HepG2 (cell line): Measurements from ENCODE around the gene TBCD. TPM values are rescaled to one million over a fixed set of nuclear protein-coding genes. Genes with fewer than 3 reads are reported as not detected.

Experiments used
- ATAC-seq: fragments of 200-7000 bp; cut with Tn5 transposase; 3 replicates; pipeline ENCODE4 v1.9.1; 2020; ENCODE audit warnings: mild to moderate bottlenecking, moderate library complexity
- BruUV-seq: library from RNA; stranded (reverse); fragments of 400-500 nt; replicated peaks from 2 replicates; lab custom pipeline; 2021; lab: Mats Ljungman, UMichigan
- CTCF ChIA-PET: fragments of 300-600 bp; formaldehyde crosslinking; extraction: SDS; loops from one replicate; lab custom pipeline; 2021; ENCODE audit warnings: low total read pairs, inconsistent platforms, low intra/inter-chr PET ratio; lab: Yijun Ruan, JAX
- POLR2A ChIA-PET: fragments of 350-600 bp; sonication (Branson Sonifier 250); formaldehyde crosslinking; loops from one replicate; lab custom pipeline; 2020; ENCODE audit warnings: antibody characterized with exemption, inconsistent platforms; lab: Yijun Ruan, JAX
- DNase-seq: peaks from one replicate; pipeline ENCODE4 v3.0.0-alpha.2; 2015; ENCODE audit warnings: low spot score
- FAIRE-seq: peaks from 3 replicates; lab custom pipeline; 2011; peaks lifted over from hg19 to GRCh38; lab: Jason Lieb, UNC
- H2AFZ ChIP-seq: one replicate; pipeline ENCODE4 v1.6.1; 2011; ENCODE audit warnings: low read length, inconsistent platforms
- H3K27ac ChIP-seq: fragments of 300-600 bp; 3 replicates; pipeline ENCODE4 v1.8.0; 2011; ENCODE audit warnings: mixed run types, mild to moderate bottlenecking, mixed read lengths, low read length, inconsistent platforms; ENCODE audit not compliant: insufficient read depth; ENCODE audit errors: extremely low read length
- H3K27me3 ChIP-seq, 2 experiments: fragments of 200-600 bp in 1 of 2; 2 replicates in 1 of 2; 3 replicates in 1 of 2; pipeline versions ENCODE4 v1.6.0 to v1.8.0; 2011; ENCODE audit warnings: low read length in 2 of 2, mild to moderate bottlenecking in 2 of 2, moderate library complexity in 2 of 2, inconsistent platforms in 1 of 2; ENCODE audit not compliant: insufficient read depth in 2 of 2, control insufficient read depth in 1 of 2
- H3K36me3 ChIP-seq, 2 experiments: fragments of 200-600 bp in 1 of 2; replicated peaks in 1 of 2; 2 replicates in 1 of 2; 3 replicates in 1 of 2; pipeline versions ENCODE4 v1.5.1 to v1.8.0; 2011; ENCODE audit warnings: low read length in 2 of 2, inconsistent platforms in 1 of 2; ENCODE audit not compliant: insufficient read depth in 2 of 2, control insufficient read depth in 1 of 2
- H3K4me1 ChIP-seq: 2 replicates; pipeline ENCODE4 v1.5.1; 2012; ENCODE audit warnings: low read length, inconsistent platforms; ENCODE audit not compliant: insufficient read depth
- H3K4me2 ChIP-seq: 2 replicates; pipeline ENCODE4 v1.6.0; 2011; ENCODE audit warnings: low read depth, low read length, inconsistent platforms
- H3K4me3 ChIP-seq, 3 experiments: fragments of 200-600 bp in 1 of 3; sonication (generic), shearing (Covaris generic) in 1 of 3; replicated peaks in 1 of 3; 2 replicates each; pipeline ENCODE4 v1.5.1; 2011 to 2016; ENCODE audit warnings: low read length in 3 of 3, inconsistent platforms in 2 of 3, low read depth in 2 of 3, mild to moderate bottlenecking in 2 of 3, control low read depth in 1 of 3, mixed read lengths in 1 of 3; ENCODE audit not compliant: insufficient read depth in 1 of 3
- H3K79me2 ChIP-seq: one replicate; pipeline ENCODE4 v1.6.1; 2011; ENCODE audit warnings: low read length, inconsistent platforms; ENCODE audit not compliant: insufficient read depth
- H3K9ac ChIP-seq: 2 replicates; pipeline ENCODE4 v1.6.0; 2011; ENCODE audit warnings: mild to moderate bottlenecking, low read depth, low read length, inconsistent platforms; ENCODE audit not compliant: insufficient read depth
- H3K9me3 ChIP-seq: 2 replicates; pipeline ENCODE4 v1.5.1; 2012; ENCODE audit warnings: mild to moderate bottlenecking, low read length
- H4K20me1 ChIP-seq: 2 replicates; pipeline ENCODE4 v1.6.0; 2011; ENCODE audit warnings: inconsistent platforms, mild to moderate bottlenecking, low read length, moderate library complexity; ENCODE audit not compliant: insufficient read depth
- ATF7 ChIP-seq, 2 experiments: fragments of 450-650 bp in 1 of 2; sonication (generic) in 1 of 2; formaldehyde crosslinking in 1 of 2; IDR thresholded peaks; 2 replicates each; pipeline versions ENCODE4 v1.4.0 to v1.6.1; 2016 to 2020; ENCODE audit warnings: antibody characterized with exemption in 1 of 2, mild to moderate bottlenecking in 1 of 2, missing genetic modification reagents in 1 of 2
- E2F2 ChIP-seq: sonication (generic); formaldehyde crosslinking; IDR thresholded peaks from 2 replicates; pipeline ENCODE4 v1.4.0; 2020; ENCODE audit warnings: missing genetic modification reagents, borderline replicate concordance
- ERF ChIP-seq: IDR thresholded peaks from 2 replicates; pipeline ENCODE4 v1.6.1; 2018; ENCODE audit warnings: missing biosample characterization, missing genetic modification reagents
- GATAD1 ChIP-seq: IDR thresholded peaks from 2 replicates; pipeline ENCODE4 v1.6.1; 2016; ENCODE audit warnings: missing genetic modification reagents, missing compliant biosample characterization
- HMG20A ChIP-seq: IDR thresholded peaks from 2 replicates; pipeline ENCODE4 v1.6.1; 2016; ENCODE audit warnings: borderline replicate concordance
- MTF2 ChIP-seq: sonication (generic); formaldehyde crosslinking; IDR thresholded peaks from 2 replicates; pipeline ENCODE4 v1.5.0; 2020; ENCODE audit warnings: missing genetic modification reagents, borderline replicate concordance
- NAIF1 ChIP-seq: sonication (generic); formaldehyde crosslinking; IDR thresholded peaks from 2 replicates; pipeline ENCODE4 v1.5.0; 2020; ENCODE audit warnings: mild to moderate bottlenecking, missing genetic modification reagents, borderline replicate concordance
- PBX3 ChIP-seq: sonication (generic); formaldehyde crosslinking; IDR thresholded peaks from 2 replicates; pipeline ENCODE4 v1.8.1; 2023; ENCODE audit warnings: missing genetic modification reagents, inconsistent platforms, borderline replicate concordance
- RAD21 ChIP-seq: fragments of 450-650 bp; formaldehyde crosslinking; IDR thresholded peaks from 2 replicates; pipeline ENCODE4 v1.5.0; 2020; ENCODE audit warnings: mild to moderate bottlenecking
- REXO4 ChIP-seq: sonication (generic); formaldehyde crosslinking; IDR thresholded peaks from 2 replicates; pipeline ENCODE4 v1.8.0; 2022; ENCODE audit warnings: missing genetic modification reagents, mild to moderate bottlenecking, borderline replicate concordance
- TARDBP ChIP-seq: sonication (generic); formaldehyde crosslinking; IDR thresholded peaks from 2 replicates; pipeline ENCODE4 v1.8.0; 2022; ENCODE audit warnings: mild to moderate bottlenecking, missing genetic modification reagents
- TCF7L2 ChIP-seq: IDR thresholded peaks from 2 replicates; pipeline ENCODE4 v1.6.1; 2011; ENCODE audit warnings: mild to moderate bottlenecking, low read depth, low read length, moderate library complexity
- ZMAT3 ChIP-seq: sonication (generic); formaldehyde crosslinking; conservative IDR thresholded peaks from 2 replicates; pipeline ENCODE4 v1.7.0; 2021; ENCODE audit warnings: missing genetic modification reagents
- ZMYM3 ChIP-seq: sonication (generic); formaldehyde crosslinking; IDR thresholded peaks from 2 replicates; pipeline ENCODE4 v1.5.1; 2020; ENCODE audit warnings: mild to moderate bottlenecking, missing genetic modification reagents
- ZNF556 ChIP-seq: sonication (generic); formaldehyde crosslinking; IDR thresholded peaks from 2 replicates; pipeline ENCODE4 v1.4.0; 2020; ENCODE audit warnings: mild to moderate bottlenecking, missing genetic modification reagents, borderline replicate concordance
- ZNF577 ChIP-seq: sonication (generic); formaldehyde crosslinking; IDR thresholded peaks from 2 replicates; pipeline ENCODE4 v1.4.0; 2020; ENCODE audit warnings: mild to moderate bottlenecking, low read depth, missing genetic modification reagents, borderline replicate concordance
- ZNF75D ChIP-seq: sonication (generic); formaldehyde crosslinking; IDR thresholded peaks from 2 replicates; pipeline ENCODE4 v1.8.1; 2023; ENCODE audit warnings: missing genetic modification reagents, mild to moderate bottlenecking, borderline replicate concordance
- WGBS: methylation state at CpG from one replicate; pipeline ENCODE4 v1.1.6; 2017; ENCODE audit warnings: low lambda C conversion rate; 5-methylcytosine and 5-hydroxymethylcytosine counted together
- in situ Hi-C: cut with HindIII; loops from 2 replicates; pipeline ENCODE4 v1.10.0; 2017; ENCODE audit warnings: low pct_unique_long_range_greater_than_20kb; ENCODE audit not compliant: extremely low pct_ligation_motif_present
- intact Hi-C: fragments of 100-400 bp; cut with micrococcal nuclease; formaldehyde crosslinking; loops from one replicate; pipeline ENCODE4 v1.10.0; 2022; ENCODE audit not compliant: unreplicated experiment
- polyA plus RNA-seq, 8 experiments: library from polyadenylated mRNA; depleted of rRNA in 3 of 8; stranded (reverse) in 7 of 8; unstranded in 1 of 8; fragments of >200 nt; fragmentation: Illumina TruSeq in 4 of 8; extraction: Trizol in 4 of 8; gene quantifications; 2 replicates each; pipeline versions ENCODE4 v1.2.1 to v1.2.3, GENCODE V29; 2011 to 2016; ENCODE audit warnings: low read depth in 4 of 8, missing spikeins in 1 of 8, mixed read lengths in 1 of 8; ENCODE audit not compliant: insufficient read depth in 1 of 8
- total RNA-seq, 5 experiments: library from RNA; depleted of rRNA; stranded (reverse); fragments of >200 nt; fragmentation: Illumina TruSeq; extraction: Trizol; gene quantifications; 2 replicates each; pipeline ENCODE4 v1.2.3, GENCODE V29; 2016; ENCODE audit warnings: low read depth in 1 of 5

TBCD gene
- total and polyA plus RNA-seq, 2 of the 13 experiments (the other 11 are each of a cell fraction or from before 2014, with no cell fraction given) = 33.9 to 54.8 TPM

GRCh38 chr17:82966415-82966814 is 214.6 kb downstream of the TBCD start:
- CTCF ChIA-PET = no interaction called here
- TF ChIP-seq E2F2 (CRISPR knock-in tag) = no peak
- no peak for TF ChIP-seq MTF2 (CRISPR knock-in tag)
- TF ChIP-seq ZNF577 (CRISPR knock-in tag) = no peak
- no peak for TF ChIP-seq GATAD1 (CRISPR knock-in tag)
- no peak for TF ChIP-seq ZMAT3
- no peak for TF ChIP-seq ZNF556 (CRISPR knock-in tag)
- TF ChIP-seq ZMYM3 (CRISPR knock-in tag) = no peak
- no peak for TF ChIP-seq HMG20A (CRISPR knock-in tag)
- no peak for TF ChIP-seq TARDBP (CRISPR knock-in tag)
- no peak for TF ChIP-seq TCF7L2
- no peak for TF ChIP-seq ATF7 (IDR thresholded peaks at IDR 0.05)
- no peak for TF ChIP-seq ATF7 (CRISPR knock-in tag; IDR thresholded peaks at IDR 0.05)
- no peak for TF ChIP-seq NAIF1 (CRISPR knock-in tag)
- TF ChIP-seq ERF (CRISPR knock-in tag) = no peak
- no peak for TF ChIP-seq RAD21 (CRISPR knock-in tag)
- TF ChIP-seq REXO4 (CRISPR knock-in tag) = no peak
- TF ChIP-seq PBX3 (CRISPR knock-in tag) = no peak
- TF ChIP-seq ZNF75D (CRISPR knock-in tag) = no peak
- no peaks in the 10 kb centered on the region for H4K20me1 ChIP-seq
- intact Hi-C loops = no loop called here
- H3K79me2 ChIP-seq = no peaks in the 10 kb centered on the region
- 92% methylated on average over 7 of the region's 7 CpGs for WGBS
- no peaks in the 10 kb centered on the region for H3K27me3 ChIP-seq
- no peaks in the 10 kb centered on the region for H3K4me1 ChIP-seq
- H3K27ac ChIP-seq = no peak overlapping the region
- in situ Hi-C loops = no loop called here
- FAIRE-seq (no peak), ATAC-seq (no peak), DNase-seq (no peak)
- H3K4me3 ChIP-seq = no peak overlapping the region
- H2AFZ ChIP-seq = no peak overlapping the region
- H3K36me3 ChIP-seq = peaks cover 1 to 3% of the 10 kb centered on the region in 2 experiments; a peak in 2 of 5 replicates
- POLR2A ChIA-PET = no interaction called here
- no peak overlapping the region for H3K9ac ChIP-seq
- no peak overlapping the region for H3K4me2 ChIP-seq
- no TSS peak for BruUV-seq
- H3K9me3 ChIP-seq = no peaks in the 10 kb centered on the region
